NB4 (cell line): ENCODE data around the gene WRNIP1.

Source experiments
- MYC ChIP-seq: IDR thresholded peaks from 2 replicates; pipeline ENCODE4 v1.6.1; 2011; ENCODE audit warnings: low read depth, low read length
- TF ChIP-seq, protein P1 (sequence below): IDR thresholded peaks from one replicate; pipeline ENCODE4 v1.5.1; 2012; ENCODE audit warnings: low read depth, low read length

DNA sequence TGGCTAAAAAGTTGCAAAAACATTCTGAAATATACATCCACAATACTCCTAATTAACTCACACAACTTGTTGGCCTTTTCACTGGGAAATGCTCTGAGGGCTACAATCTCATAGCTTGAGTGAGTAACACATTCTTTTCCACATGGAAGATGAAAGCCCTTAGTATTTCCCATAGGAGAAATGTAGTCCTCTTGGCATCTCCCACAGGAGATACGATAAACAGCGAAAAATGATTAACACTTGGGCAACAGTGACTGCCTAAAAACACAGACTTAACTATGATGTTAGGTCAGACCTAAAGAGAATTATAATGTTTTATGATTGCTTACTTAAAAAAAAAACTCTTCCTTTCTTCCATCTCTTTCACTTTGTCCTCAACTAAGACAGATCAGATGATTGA lies 23.4 kb upstream of the WRNIP1 start:
- TF ChIP-seq MYC, result no peak
- TF ChIP-seq, protein P1, sequence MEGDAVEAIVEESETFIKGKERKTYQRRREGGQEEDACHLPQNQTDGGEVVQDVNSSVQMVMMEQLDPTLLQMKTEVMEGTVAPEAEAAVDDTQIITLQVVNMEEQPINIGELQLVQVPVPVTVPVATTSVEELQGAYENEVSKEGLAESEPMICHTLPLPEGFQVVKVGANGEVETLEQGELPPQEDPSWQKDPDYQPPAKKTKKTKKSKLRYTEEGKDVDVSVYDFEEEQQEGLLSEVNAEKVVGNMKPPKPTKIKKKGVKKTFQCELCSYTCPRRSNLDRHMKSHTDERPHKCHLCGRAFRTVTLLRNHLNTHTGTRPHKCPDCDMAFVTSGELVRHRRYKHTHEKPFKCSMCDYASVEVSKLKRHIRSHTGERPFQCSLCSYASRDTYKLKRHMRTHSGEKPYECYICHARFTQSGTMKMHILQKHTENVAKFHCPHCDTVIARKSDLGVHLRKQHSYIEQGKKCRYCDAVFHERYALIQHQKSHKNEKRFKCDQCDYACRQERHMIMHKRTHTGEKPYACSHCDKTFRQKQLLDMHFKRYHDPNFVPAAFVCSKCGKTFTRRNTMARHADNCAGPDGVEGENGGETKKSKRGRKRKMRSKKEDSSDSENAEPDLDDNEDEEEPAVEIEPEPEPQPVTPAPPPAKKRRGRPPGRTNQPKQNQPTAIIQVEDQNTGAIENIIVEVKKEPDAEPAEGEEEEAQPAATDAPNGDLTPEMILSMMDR, result no peak
